ENCODE measurements around the gene BRD2.

GRCh38 chr6:33000055-33000454 is 31.7 kb downstream of the BRD2 start:
- TF ChIP-seq YY1 (IDR thresholded peaks at IDR 0.05; ENCODE audit: insufficient read depth, insufficient read length) (no peak), SUZ12 (IDR thresholded peaks at IDR 0.05; ENCODE audit: extremely low read depth, insufficient read depth, insufficient read length) (no peak)

Measured in NT2/D1 (cell line).